ENCODE results near the gene SUGP2. TPM values are rescaled to one million over a fixed set of nuclear protein-coding genes. Genes with fewer than 3 reads are reported as not detected.

SUGP2 gene
- total RNA-seq, 1 experiment from 2014 or later, result 95.2 TPM

GRCh38 chr19:18945297-18945696 is 88.0 kb downstream of the SUGP2 start:
- Histone ChIP-seq H2AFZ (ENCODE audit: low read length) (no peak overlapping the region), H2AK5ac (ENCODE audit: insufficient read length, low read length) (no peak overlapping the region), H3K23me2 (ENCODE audit: insufficient read length, low read depth, low read length, poor library complexity, severe bottlenecking) (peaks cover 4% of the 10 kb centered on the region), H3T11ph (ENCODE audit: low read length) (no peak overlapping the region), H3K79me1 (ENCODE audit: insufficient read depth, low read depth, low read length, poor library complexity, severe bottlenecking) (no peaks in the 10 kb centered on the region), H3K4me2 (ENCODE audit: insufficient read depth, insufficient read length, low read length) (no peak overlapping the region), H3K4ac (ENCODE audit: low read depth, low read length) (no peak overlapping the region), H3K4me1 (ENCODE audit: insufficient read depth, low read length) (no peaks in the 10 kb centered on the region), H2BK5ac (ENCODE audit: insufficient read length, low read length) (no peak overlapping the region), H4K91ac (ENCODE audit: insufficient read length, low read depth, low read length) (no peak overlapping the region), H3K56ac (ENCODE audit: insufficient read length, low read depth, low read length) (no peak overlapping the region), H2BK20ac (ENCODE audit: low read depth, low read length, poor library complexity, severe bottlenecking) (no peak overlapping the region), H4K20me1 (ENCODE audit: control insufficient read depth, insufficient read depth, insufficient read length) (no peaks in the 10 kb centered on the region), H2BK15ac (ENCODE audit: low read depth, low read length) (no peak overlapping the region), H3K9me3 (ENCODE audit: control insufficient read depth, low read depth, low read length) (no peaks in the 10 kb centered on the region), H4K8ac (replicated peaks; ENCODE audit: insufficient read length, low read depth, low read length) (no peak overlapping the region), H3K27me3 (ENCODE audit: insufficient read depth, low read length) (no peaks in the 10 kb centered on the region), H2BK12ac (ENCODE audit: insufficient read length, low read depth, low read length) (no peak overlapping the region), H3K18ac (ENCODE audit: insufficient read length, low read depth, low read length) (no peak overlapping the region), H3K27ac (ENCODE audit: insufficient read length, low read depth, low read length) (no peak overlapping the region), H4K5ac (ENCODE audit: insufficient read length, low read depth, low read length) (no peak overlapping the region), H2BK120ac (ENCODE audit: low read depth, low read length, poor library complexity, severe bottlenecking) (no peak overlapping the region), H3K23ac (ENCODE audit: insufficient read length, low read depth, low read length) (no peak overlapping the region), H3K9ac (ENCODE audit: extremely low read depth, insufficient read length, low read length) (no peak overlapping the region), H3K14ac (ENCODE audit: insufficient read depth, low read length) (no peak overlapping the region), H3K79me2 (ENCODE audit: insufficient read depth, low read length) (no peaks in the 10 kb centered on the region)
- H3K4me1 Mint-ChIP-seq, result peaks cover 6 to 15% of the 10 kb centered on the region in 2 experiments; a peak in 3 of 4 replicates
- no peak for DNase-seq
- no peak overlapping the region for H3K27ac Mint-ChIP-seq
- no peak overlapping the region for H3K4me3 Mint-ChIP-seq
- H3K36me3 Mint-ChIP-seq (ENCODE audit: insufficient read depth in 1 of 3, low read depth in 3 of 3), result no peaks in the 10 kb centered on the region
- WGBS (ENCODE audit: extremely low coverage, insufficient read length, low lambda C conversion rate), result no CpG with 5 or more reads among the region's 9 CpGs
- no peak for TF ChIP-seq CTCF (conservative IDR thresholded peaks at IDR 0.05)
- peaks cover 0 to 2% of the 10 kb centered on the region in 2 experiments; a peak in 1 of 5 replicates for H3K9me3 Mint-ChIP-seq
- peaks cover 53% of the 10 kb centered on the region for H3K27me3 Mint-ChIP-seq (ENCODE audit: low read depth)
